Measurements from ENCODE around the gene PTDSS2. TPM values are rescaled to one million over a fixed set of nuclear protein-coding genes. Genes with fewer than 3 reads are reported as not detected.

The PTDSS2 gene
- total RNA-seq, 1 donor from 2014 or later, result 47.3 TPM

DNA sequence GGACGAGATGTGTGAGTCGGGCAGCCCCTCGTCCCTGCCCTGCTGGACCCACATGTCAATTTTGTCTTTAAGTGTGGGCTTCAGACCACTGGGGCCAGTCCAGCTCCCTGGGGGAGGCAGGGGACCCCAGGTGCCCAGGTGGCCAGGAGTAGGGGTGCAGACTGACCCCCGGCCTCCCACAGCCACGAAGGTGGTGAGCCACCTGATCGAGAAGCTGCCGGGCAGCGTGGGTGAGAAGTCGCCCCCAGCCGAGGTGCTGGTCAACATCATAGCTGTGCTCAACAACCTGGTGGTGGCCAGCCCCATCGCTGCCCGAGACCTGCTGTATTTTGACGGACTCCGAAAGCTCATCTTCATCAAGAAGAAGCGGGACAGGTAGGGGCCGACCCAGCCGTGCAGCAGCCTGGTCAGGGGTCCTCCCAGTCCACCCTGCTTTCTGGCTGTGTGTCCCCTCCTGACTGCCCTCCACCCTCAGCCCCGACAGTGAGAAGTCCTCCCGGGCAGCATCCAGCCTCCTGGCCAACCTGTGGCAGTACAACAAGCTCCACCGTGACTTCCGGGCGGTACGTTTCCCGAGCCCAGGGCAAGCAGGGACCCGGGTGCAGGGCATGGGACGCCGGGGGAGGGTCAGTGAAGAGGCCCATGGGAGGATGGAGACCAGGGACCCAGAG, 46.2 kb upstream of the PTDSS2 start:
- Mint-ChIP-seq H3K36me3 (ENCODE audit: low read depth, unreplicated experiment) (no peaks in the 10 kb centered on the region), H3K9me3 (ENCODE audit: unreplicated experiment) (peaks cover 5% of the 10 kb centered on the region), H3K27ac (ENCODE audit: unreplicated experiment) (no peak overlapping the region), H3K4me3 (ENCODE audit: unreplicated experiment) (no peak overlapping the region), H3K4me1 (ENCODE audit: low read depth, unreplicated experiment) (no peaks in the 10 kb centered on the region), H3K27me3 (ENCODE audit: low read depth, unreplicated experiment) (peaks cover 2% of the 10 kb centered on the region)
- H3K4me2 ChIP-seq (ENCODE audit: low read length), result no peak overlapping the region
- FAIRE-seq (no peak), DNase-seq (ENCODE audit: low read depth) (no peak)
- no peaks in the 10 kb centered on the region for H3K36me3 ChIP-seq (ENCODE audit: insufficient read depth, low read length)
- no peaks in the 10 kb centered on the region for H3K4me1 ChIP-seq (ENCODE audit: insufficient read depth, low read length)
- no peak overlapping the region for H2AFZ ChIP-seq (ENCODE audit: low read depth, low read length)
- no peak overlapping the region for H3K9ac ChIP-seq (ENCODE audit: low read length)
- no peaks in the 10 kb centered on the region for H4K20me1 ChIP-seq (ENCODE audit: insufficient read depth, low read length)
- H3K4me3 ChIP-seq (ENCODE audit: insufficient read depth, low read depth, low read length), result no peak overlapping the region
- no peak overlapping the region for H3K27ac ChIP-seq (ENCODE audit: low read depth, low read length)
- TF ChIP-seq, protein P1, sequence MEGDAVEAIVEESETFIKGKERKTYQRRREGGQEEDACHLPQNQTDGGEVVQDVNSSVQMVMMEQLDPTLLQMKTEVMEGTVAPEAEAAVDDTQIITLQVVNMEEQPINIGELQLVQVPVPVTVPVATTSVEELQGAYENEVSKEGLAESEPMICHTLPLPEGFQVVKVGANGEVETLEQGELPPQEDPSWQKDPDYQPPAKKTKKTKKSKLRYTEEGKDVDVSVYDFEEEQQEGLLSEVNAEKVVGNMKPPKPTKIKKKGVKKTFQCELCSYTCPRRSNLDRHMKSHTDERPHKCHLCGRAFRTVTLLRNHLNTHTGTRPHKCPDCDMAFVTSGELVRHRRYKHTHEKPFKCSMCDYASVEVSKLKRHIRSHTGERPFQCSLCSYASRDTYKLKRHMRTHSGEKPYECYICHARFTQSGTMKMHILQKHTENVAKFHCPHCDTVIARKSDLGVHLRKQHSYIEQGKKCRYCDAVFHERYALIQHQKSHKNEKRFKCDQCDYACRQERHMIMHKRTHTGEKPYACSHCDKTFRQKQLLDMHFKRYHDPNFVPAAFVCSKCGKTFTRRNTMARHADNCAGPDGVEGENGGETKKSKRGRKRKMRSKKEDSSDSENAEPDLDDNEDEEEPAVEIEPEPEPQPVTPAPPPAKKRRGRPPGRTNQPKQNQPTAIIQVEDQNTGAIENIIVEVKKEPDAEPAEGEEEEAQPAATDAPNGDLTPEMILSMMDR (IDR thresholded peaks at IDR 0.05; ENCODE audit: insufficient read depth, low read depth, low read length), result no peak
- TF ChIP-seq EZH2 (IDR thresholded peaks at IDR 0.05; ENCODE audit: insufficient read depth, low read length), result no peak
- H3K9me3 ChIP-seq (ENCODE audit: insufficient read depth, low read depth, low read length), result no peaks in the 10 kb centered on the region
- H3K79me2 ChIP-seq (ENCODE audit: insufficient read depth, low read length), result no peaks in the 10 kb centered on the region
- H3K27me3 ChIP-seq (ENCODE audit: insufficient read depth, low read length), result peaks cover 6% of the 10 kb centered on the region

DNA sequence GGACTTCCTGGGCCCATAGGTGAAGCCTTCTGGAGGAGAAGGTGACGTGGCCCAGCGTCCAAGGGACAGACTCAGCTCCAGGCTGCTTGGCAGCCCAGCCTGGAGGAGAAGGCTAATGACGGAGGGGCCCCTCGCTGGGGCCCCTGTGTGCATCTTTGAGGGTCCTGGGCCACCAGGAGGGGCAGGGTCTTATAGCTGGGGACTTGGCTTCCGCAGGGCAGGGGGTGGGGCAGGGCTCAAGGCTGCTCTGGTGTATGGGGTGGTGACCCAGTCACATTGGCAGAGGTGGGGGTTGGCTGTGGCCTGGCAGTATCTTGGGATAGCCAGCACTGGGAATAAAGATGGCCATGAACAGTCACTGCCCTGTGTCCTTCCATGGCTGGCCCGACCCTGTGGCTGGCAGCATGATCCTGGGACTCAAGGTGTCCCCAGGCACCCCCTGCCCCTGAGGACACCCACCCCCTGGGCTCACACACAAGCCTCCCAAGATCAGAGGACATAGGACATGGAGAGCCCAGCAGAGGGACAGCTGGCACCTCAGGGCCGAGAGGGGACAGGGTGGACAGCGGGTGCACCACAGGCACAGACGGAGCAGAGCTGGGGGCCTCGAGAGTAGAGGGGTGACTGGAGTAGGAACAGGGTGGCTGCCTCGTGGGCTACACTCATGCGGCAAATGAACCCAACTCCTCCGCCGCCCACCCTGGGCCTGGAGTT, 45.4 kb upstream of the PTDSS2 start:
- Histone ChIP-seq H3K4me3 (ENCODE audit: insufficient read depth, low read depth, low read length) (no peak overlapping the region), H3K36me3 (ENCODE audit: insufficient read depth, low read length) (no peaks in the 10 kb centered on the region), H3K27ac (ENCODE audit: low read depth, low read length) (no peak overlapping the region), H3K9me3 (ENCODE audit: insufficient read depth, low read depth, low read length) (no peaks in the 10 kb centered on the region), H4K20me1 (ENCODE audit: insufficient read depth, low read length) (no peaks in the 10 kb centered on the region), H3K4me2 (ENCODE audit: low read length) (no peak overlapping the region), H3K4me1 (ENCODE audit: insufficient read depth, low read length) (no peaks in the 10 kb centered on the region), H2AFZ (ENCODE audit: low read depth, low read length) (no peak overlapping the region), H3K27me3 (ENCODE audit: insufficient read depth, low read length) (peaks cover 5% of the 10 kb centered on the region), H3K9ac (ENCODE audit: low read length) (no peak overlapping the region), H3K79me2 (ENCODE audit: insufficient read depth, low read length) (no peaks in the 10 kb centered on the region)
- Mint-ChIP-seq H3K9me3 (ENCODE audit: unreplicated experiment) (peaks cover 2% of the 10 kb centered on the region), H3K4me1 (ENCODE audit: low read depth, unreplicated experiment) (no peaks in the 10 kb centered on the region), H3K27ac (ENCODE audit: unreplicated experiment) (no peak overlapping the region), H3K36me3 (ENCODE audit: low read depth, unreplicated experiment) (no peaks in the 10 kb centered on the region), H3K4me3 (ENCODE audit: unreplicated experiment) (no peak overlapping the region), H3K27me3 (ENCODE audit: low read depth, unreplicated experiment) (peaks cover 2% of the 10 kb centered on the region)
- no peak for FAIRE-seq
- DNase-seq (ENCODE audit: low read depth), result no peak
- TF ChIP-seq, protein P1 (IDR thresholded peaks at IDR 0.05; ENCODE audit: insufficient read depth, low read depth, low read length), result no peak
- no peak for TF ChIP-seq EZH2 (IDR thresholded peaks at IDR 0.05; ENCODE audit: insufficient read depth, low read length)

Data from astrocyte (in vitro differentiated cells and primary cell).